Measurements from ENCODE around the gene CIT.

- TF ChIP-seq, protein P1, sequence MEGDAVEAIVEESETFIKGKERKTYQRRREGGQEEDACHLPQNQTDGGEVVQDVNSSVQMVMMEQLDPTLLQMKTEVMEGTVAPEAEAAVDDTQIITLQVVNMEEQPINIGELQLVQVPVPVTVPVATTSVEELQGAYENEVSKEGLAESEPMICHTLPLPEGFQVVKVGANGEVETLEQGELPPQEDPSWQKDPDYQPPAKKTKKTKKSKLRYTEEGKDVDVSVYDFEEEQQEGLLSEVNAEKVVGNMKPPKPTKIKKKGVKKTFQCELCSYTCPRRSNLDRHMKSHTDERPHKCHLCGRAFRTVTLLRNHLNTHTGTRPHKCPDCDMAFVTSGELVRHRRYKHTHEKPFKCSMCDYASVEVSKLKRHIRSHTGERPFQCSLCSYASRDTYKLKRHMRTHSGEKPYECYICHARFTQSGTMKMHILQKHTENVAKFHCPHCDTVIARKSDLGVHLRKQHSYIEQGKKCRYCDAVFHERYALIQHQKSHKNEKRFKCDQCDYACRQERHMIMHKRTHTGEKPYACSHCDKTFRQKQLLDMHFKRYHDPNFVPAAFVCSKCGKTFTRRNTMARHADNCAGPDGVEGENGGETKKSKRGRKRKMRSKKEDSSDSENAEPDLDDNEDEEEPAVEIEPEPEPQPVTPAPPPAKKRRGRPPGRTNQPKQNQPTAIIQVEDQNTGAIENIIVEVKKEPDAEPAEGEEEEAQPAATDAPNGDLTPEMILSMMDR (IDR thresholded peaks at IDR 0.05) = no peak
- no peak for TF ChIP-seq POLR2A (IDR thresholded peaks at IDR 0.05)
These were observed 197.6 kb downstream of the CIT start for GRCh38 chr12:119679490-119679889.

Measured in suprapubic skin (tissue), 3 donors.